Hematopoietic multipotent progenitor cell treated with erythropoietin and hydrocortisone succinate and interleukin-3 and kit ligand, for 6 days (in vitro differentiated cells): ENCODE measurements around the gene LCN15.
A peak's percentile ranks its signal among the peaks of the same experiment; 100 is the strongest.

Source experiments
- DNase-seq: peaks from one replicate; pipeline ENCODE4 v3.0.0-alpha.2; 2015

LCN15 gene

GRCh38 chr9:136754626-136755301 is 9.6 kb downstream of the LCN15 start:
- no peak for DNase-seq

DNA sequence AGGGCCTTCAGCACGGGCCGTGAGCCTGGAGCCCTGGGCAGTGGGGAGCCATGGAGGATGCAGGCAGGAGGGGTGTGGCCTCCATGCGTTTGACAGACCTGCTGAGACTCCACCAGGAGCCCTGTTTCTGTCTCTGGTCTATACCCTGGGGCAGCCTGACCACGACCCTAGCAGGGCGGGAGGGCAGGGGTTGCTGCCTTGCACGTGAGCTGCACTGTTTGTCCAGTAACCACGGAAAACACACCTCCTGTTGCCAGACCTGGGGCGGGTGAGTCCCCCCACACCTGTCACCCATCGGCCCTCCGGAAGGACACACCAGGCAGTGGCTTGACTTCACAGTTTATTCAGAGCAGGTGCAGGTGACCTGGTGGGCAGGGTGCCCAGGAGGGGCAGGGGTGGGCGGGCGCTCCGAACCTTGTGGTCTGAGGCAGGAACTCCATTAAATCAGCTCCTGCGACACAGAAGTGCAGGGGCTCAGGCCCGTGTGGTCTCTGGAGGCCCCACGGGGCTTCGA is 10.2 kb downstream of the LCN15 start:
- no peak for DNase-seq

- no peak for DNase-seq
These were observed 10.8 kb downstream of the LCN15 start for GRCh38 chr9:136753371-136754058.

- no peak for DNase-seq
These were observed 12.5 kb downstream of the LCN15 start for GRCh38 chr9:136751814-136752213.

- no peak for DNase-seq
These were observed 13.1 kb downstream of the LCN15 start for GRCh38 chr9:136751244-136751643.

DNA sequence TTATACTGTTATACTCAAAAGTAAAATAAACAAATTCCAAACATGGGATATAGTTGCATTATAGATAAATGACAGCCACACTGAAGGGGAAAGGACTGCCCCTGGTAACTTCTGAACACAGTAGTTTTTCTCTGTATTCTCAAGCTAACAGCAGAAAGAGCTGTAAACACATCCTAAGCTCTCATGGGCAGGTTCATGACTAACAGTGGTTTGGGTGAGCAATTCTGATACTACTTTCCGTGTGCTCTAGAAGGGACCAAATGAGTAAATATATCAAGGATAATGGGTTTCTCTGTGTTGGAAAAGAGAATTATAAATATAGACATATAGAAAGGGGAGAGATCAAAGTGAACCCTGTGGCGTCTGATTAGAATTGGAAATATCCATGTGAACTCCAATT is 13.8 kb downstream of the LCN15 start:
- no peak for DNase-seq

DNA sequence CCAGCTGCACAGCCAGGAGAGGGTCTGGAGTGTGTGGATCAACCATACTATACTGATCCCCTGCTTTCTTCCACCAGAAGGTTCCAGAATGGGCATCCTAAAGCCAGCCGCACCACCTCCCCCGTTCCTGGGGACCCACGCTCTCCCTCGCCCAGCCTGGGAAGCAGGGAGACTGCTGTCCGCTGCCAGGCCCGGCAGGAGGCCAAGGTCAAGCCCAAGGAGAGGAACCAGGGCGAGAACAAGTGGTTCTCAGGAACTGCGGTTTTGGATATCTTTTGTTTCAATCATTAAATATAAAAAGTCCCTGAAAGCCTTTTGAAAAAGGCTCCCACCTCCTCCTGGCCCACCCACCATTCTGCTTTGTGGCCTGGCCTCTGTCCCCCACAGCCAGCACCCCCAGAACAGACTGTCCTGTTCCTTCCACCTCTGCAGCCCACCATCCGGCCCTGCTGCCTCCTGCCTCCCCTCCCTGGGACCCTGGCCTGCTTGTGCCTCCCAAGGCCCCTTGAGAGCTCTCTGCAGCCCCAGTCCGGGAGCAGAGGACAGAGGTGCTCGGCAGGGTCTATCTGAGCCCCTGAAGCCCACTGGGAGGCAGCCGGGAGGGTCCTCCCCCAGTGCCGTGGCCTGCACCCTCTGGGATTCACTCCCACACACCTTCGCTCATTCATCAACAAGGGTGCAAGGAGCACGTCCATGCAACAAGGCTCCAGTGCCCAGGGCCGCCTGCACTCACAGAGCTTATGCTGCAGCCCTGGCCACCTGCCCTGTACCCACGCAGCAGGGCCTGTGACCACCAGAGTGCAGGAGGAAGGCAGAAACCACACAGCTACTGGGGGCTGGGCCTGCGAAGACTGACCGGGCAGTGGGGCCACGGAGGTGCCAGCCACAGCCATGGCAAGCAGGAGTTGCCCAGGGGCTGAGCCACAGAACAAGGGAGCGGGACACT is 15.4 kb downstream of the LCN15 start:
- peak; percentile 45 for DNase-seq

GRCh38 chr9:136748201-136748600 is 16.1 kb downstream of the LCN15 start, which contains the start of gene LCN6:
Gene LCN6 (minus strand): TSS chr9:136748525. CDS start chr9:136748483, 42 bp downstream.
- no peak for DNase-seq

- no peak for DNase-seq
These were observed 16.9 kb downstream of the LCN15 start for GRCh38 chr9:136747161-136748060.

DNA sequence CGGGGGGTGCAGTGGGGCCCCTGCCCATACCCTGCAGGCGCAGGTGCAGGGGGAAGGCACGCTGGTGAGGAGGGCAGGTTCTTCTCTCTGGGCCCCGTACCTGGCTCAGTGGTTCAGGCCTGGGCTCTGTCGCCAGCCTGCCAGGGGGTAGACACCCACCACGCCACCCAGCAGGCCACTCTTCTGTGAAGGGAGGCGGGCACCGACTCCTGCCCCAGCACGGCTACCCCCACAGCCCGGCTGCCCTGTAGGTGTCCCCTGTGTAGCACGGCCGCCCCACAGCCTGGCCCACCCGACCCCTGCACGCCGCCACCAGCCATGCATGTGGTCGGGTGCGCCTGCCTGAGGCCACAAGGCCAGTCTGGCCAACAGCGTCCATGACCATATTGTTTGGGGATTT is 17.7 kb downstream of the LCN15 start:
- no peak for DNase-seq

DNA sequence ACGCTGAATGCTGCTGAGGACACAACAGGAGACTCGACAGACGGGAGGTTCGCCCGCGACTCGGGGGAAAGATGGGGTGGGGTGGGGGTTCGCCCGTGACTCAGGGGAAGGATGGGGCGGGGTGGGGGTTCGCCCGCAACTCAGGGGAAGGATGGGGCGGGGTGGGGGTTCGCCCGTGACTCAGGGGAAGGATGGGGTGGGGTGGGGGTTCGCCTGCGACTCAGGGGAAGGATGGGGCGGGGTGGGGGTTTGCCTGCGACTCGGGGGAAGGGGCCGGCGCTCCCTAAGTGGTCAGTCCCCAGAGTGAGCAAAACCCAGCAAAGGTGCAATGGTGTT is 18.2 kb downstream of the LCN15 start:
- no peak for DNase-seq

GRCh38 chr9:136745389-136746154 is 18.7 kb downstream of the LCN15 start:
- DNase-seq = no peak

DNA sequence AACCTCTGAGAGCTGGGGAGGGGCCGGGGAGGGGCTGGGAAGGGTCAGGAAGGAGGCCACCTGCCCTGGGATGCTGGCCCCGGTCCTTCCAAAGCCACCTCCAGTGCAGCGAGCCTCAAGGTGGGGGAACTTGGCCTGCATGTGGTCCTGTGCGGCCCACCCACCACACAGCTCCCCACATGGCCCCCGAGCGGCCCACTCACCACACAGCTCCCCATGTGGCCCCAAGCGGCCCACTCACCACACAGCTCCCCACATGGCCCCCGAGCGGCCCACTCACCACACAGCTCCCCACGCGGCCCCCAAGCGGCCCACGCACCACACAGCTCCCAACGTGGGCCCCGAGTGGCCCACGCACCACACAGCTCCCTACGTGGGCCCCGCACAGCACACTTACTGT is 19.5 kb downstream of the LCN15 start:
- DNase-seq = no peak

- DNase-seq = no peak
These were observed 20.6 kb downstream of the LCN15 start for GRCh38 chr9:136743639-136744211.

DNA sequence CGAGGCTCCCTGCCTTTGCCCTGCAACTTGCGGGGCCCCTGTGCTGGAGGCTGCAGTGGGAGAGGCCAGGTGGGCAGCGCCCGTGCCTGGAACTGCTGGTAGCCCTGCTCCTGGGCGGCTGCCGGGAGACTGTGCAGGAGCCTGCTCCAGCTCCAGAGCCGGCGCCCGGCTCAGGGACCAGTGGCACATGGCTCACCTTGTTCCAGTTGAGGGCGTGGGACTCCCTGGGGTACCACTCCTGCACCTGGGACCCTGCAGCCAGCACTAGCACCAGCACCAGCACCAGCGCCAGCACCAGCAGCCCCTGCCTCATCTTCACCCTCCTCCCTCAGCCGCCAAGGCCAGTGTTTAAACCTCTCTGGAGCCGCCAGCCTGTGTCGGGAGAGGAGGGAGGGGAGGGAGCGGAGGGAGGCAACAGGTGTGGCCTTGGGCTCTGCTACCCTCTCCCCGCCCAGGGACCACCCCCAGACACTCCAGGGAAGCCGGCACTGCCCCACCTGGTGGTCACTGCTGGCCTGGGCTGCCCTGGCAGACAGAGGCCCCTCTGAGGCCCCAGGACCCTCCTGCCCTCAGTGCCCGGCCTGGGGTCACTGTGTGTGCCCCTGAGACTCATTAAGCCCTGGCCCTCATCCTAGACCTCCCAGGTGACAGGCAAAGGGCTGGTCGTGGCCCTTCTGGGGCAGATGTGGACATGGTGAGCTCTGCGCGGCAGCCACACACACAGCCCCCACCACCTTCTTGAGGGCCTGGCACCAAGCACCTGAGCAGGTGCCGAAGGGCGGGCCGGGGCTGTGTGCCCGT is 21.5 kb downstream of the LCN15 start, which contains the start of gene LCN10:
Gene LCN10 (minus strand): TSS at position 350 of the 801 bp plus-strand sequence. CDS start 37 bp downstream, at position 313.
- DNase-seq = no peak

- DNase-seq = no peak
These were observed 22.3 kb downstream of the LCN15 start for GRCh38 chr9:136741883-136742571.

- peak; percentile 51 for DNase-seq
These were observed 23.1 kb downstream of the LCN15 start for GRCh38 chr9:136740971-136741882.

DNA sequence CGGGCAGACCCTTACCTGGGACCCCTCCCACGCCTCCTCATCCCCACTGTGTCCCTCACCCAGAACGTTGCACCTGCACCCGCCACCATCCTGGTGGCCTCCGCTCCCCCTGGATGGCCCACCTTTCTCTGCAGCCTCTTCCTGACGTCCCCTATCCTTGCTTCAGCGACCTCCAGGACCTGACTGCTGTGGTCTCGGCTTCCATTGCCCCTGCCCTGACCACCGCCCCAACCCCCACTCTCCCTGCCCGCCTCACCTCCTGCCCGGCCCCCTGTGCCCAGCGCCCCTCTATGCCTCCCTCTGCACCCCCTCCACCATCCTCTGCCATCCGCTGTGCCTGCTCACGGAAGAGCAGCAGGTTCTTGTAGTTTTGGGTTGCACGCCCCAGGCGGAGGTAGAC is 23.8 kb downstream of the LCN15 start:
- DNase-seq = no peak
